ENCODE measurements around the gene DLX5. TPM values are rescaled to one million over a fixed set of nuclear protein-coding genes. Genes with fewer than 3 reads are reported as not detected.

DLX5 gene
- total and polyA plus RNA-seq, 2 of the 4 experiments (the other 2 are of a cell fraction): not detected

DNA sequence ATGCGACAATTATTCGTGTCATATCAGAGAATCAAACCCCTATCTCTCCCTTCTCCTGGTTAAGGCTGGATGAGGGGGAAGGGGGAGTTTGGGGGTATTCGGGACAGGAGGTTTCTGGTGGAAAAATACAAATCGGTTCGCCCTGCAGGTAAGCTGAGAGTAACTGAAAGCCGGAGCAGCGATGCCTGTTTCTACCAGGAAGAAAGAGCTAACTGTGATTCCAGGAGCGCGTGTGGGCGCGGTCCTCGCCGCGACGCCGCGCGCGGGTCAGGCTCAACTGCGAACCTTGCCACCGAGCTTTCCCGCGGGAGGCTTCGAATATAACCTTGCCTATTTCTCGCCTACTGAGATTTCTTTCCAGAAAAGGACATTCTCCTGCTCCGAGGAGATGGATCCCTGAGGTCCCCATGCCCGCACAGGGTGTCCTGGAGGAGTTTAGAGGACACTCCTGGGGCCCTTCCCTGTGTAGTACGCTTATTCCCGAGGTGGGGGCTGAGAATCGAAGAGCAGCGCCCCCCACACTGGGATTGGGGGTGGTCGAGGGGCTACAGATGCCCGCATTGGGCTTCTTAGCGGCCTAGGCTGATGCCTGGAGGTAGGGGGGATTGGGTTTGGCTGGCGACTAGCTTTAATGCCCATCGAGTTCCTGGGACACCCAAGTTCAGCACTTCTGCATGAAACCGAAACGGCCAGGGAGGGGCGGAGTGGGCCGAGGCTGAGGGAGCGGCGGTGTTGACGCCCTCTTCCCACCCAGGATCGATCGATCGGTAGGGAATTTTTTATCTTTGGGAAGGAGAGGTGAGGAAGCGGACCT lies 32.2 kb downstream of the DLX5 start:
- peaks cover 50% of the 10 kb centered on the region for H3K27me3 ChIP-seq (ENCODE audit: control insufficient read depth, insufficient read depth, low read length)
- 11% methylated on average over 19 of the region's 47 CpGs; no CpG with 5 or more reads in 1 of the 2 experiments for WGBS, 2 experiments (ENCODE audit: extremely low coverage in 2 of 2, insufficient read length in 1 of 2)

More for the DNA sequence above, 32.2 kb downstream of the DLX5 start:
- POLR2A ChIA-PET (ENCODE audit: unreplicated experiment): interaction anchor here (0.6 kb wide), 2 partner anchors 23 to 209 kb away, joined by 4 read pairs; no protein-coding TSS in a partner anchor
- Histone ChIP-seq H3K18ac (ENCODE audit: low read depth, low read length) (no peak overlapping the region), H3K36me3 (ENCODE audit: control insufficient read depth, insufficient read depth, low read length) (no peaks in the 10 kb centered on the region), H3K23ac (ENCODE audit: low read depth, low read length) (no peak overlapping the region), H2BK15ac (ENCODE audit: low read depth, low read length) (no peak overlapping the region), H2AFZ (replicated peaks; ENCODE audit: low read length, poor library complexity) (no peak overlapping the region), H2AK9ac (replicated peaks; ENCODE audit: low read depth, low read length, poor library complexity) (no peak overlapping the region), H3K79me1 (ENCODE audit: low read depth in 1 of 2, low read length in 2 of 2) (no peaks in the 10 kb centered on the region), H3K4me2 (ENCODE audit: low read depth, low read length) (no peak overlapping the region), H3K9ac (ENCODE audit: low read depth, low read length) (no peak overlapping the region), H3K9me3 (ENCODE audit: control insufficient read depth, insufficient read depth, low read length) (peaks cover 11% of the 10 kb centered on the region), H3K4ac (ENCODE audit: low read depth, low read length) (no peak overlapping the region), H2BK5ac (ENCODE audit: low read depth, low read length, poor library complexity, severe bottlenecking) (no peak overlapping the region), H4K5ac (ENCODE audit: low read depth, low read length) (no peak overlapping the region), H2BK120ac (ENCODE audit: low read depth, low read length) (no peak overlapping the region), H2AK5ac (ENCODE audit: low read depth, low read length) (no peak overlapping the region), H3K4me1 (ENCODE audit: control insufficient read depth, insufficient read depth, low read length) (no peaks in the 10 kb centered on the region), H3K56ac (ENCODE audit: extremely low read depth, insufficient read depth, low read length) (no peak overlapping the region), H2BK20ac (ENCODE audit: low read depth, low read length) (no peak overlapping the region), H3K27ac (ENCODE audit: insufficient read depth, low read length) (no peak overlapping the region), H3K9me1 (ENCODE audit: insufficient read depth, low read length) (no peaks in the 10 kb centered on the region), H3K14ac (replicated peaks; ENCODE audit: low read depth, low read length) (no peak overlapping the region), H4K91ac (ENCODE audit: insufficient read depth, low read depth, low read length) (no peak overlapping the region), H3K4me3 (ENCODE audit: insufficient read depth, low read depth, low read length) (no peak overlapping the region), H4K20me1 (ENCODE audit: insufficient read depth, low read length) (no peaks in the 10 kb centered on the region), H4K8ac (ENCODE audit: low read depth in 2 of 2, low read length in 2 of 2) (no peak overlapping the region)
- DNase-seq (no peak), ATAC-seq (ENCODE audit: low read depth) (no peak)
- dilution Hi-C loops (cut with HindIII; ENCODE audit: low sequenced_read_pairs, unreplicated experiment) (no loop called here), intact Hi-C loops (cut with micrococcal nuclease) (no loop called here), in situ Hi-C loops (cut with MboI; ENCODE audit: low sequenced_read_pairs) (no loop called here)
- BruUV-seq (replicated peaks): no TSS peak
- CTCF ChIA-PET: interaction anchor here (0.6 to 1.4 kb wide), 2 partner anchors 35 to 1022 kb away, joined by 3 to 4 read pairs; no protein-coding TSS in a partner anchor
- TF ChIP-seq MAZ (IDR thresholded peaks at IDR 0.05; ENCODE audit: borderline replicate concordance, low read depth, low read length) (no peak), CHD1 (IDR thresholded peaks at IDR 0.05; ENCODE audit: low read depth, low read length) (no peak), POLR2A (IDR thresholded peaks at IDR 0.05; ENCODE audit: low read depth, low read length) (no peak), NFE2L2 (IDR thresholded peaks at IDR 0.05; ENCODE audit: low read depth, low read length) (no peak), MXI1 (IDR thresholded peaks at IDR 0.05; ENCODE audit: borderline replicate concordance, low read depth, low read length) (no peak), CEBPB (IDR thresholded peaks at IDR 0.05; ENCODE audit: low read depth, low read length) (no peak), RCOR1 (IDR thresholded peaks at IDR 0.05; ENCODE audit: insufficient replicate concordance, low read length) (no peak), FOS (IDR thresholded peaks at IDR 0.05; ENCODE audit: low read depth, low read length) (no peak)
- TF ChIP-seq, protein P1, sequence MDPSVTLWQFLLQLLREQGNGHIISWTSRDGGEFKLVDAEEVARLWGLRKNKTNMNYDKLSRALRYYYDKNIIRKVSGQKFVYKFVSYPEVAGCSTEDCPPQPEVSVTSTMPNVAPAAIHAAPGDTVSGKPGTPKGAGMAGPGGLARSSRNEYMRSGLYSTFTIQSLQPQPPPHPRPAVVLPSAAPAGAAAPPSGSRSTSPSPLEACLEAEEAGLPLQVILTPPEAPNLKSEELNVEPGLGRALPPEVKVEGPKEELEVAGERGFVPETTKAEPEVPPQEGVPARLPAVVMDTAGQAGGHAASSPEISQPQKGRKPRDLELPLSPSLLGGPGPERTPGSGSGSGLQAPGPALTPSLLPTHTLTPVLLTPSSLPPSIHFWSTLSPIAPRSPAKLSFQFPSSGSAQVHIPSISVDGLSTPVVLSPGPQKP (IDR thresholded peaks at IDR 0.05; ENCODE audit: borderline replicate concordance, low read depth, low read length): no peak
- TF ChIP-seq, protein P2, sequence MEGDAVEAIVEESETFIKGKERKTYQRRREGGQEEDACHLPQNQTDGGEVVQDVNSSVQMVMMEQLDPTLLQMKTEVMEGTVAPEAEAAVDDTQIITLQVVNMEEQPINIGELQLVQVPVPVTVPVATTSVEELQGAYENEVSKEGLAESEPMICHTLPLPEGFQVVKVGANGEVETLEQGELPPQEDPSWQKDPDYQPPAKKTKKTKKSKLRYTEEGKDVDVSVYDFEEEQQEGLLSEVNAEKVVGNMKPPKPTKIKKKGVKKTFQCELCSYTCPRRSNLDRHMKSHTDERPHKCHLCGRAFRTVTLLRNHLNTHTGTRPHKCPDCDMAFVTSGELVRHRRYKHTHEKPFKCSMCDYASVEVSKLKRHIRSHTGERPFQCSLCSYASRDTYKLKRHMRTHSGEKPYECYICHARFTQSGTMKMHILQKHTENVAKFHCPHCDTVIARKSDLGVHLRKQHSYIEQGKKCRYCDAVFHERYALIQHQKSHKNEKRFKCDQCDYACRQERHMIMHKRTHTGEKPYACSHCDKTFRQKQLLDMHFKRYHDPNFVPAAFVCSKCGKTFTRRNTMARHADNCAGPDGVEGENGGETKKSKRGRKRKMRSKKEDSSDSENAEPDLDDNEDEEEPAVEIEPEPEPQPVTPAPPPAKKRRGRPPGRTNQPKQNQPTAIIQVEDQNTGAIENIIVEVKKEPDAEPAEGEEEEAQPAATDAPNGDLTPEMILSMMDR (conservative IDR thresholded peaks at IDR 0.05; ENCODE audit: low read depth, low read length): no peak
- TF ChIP-seq, protein P3, sequence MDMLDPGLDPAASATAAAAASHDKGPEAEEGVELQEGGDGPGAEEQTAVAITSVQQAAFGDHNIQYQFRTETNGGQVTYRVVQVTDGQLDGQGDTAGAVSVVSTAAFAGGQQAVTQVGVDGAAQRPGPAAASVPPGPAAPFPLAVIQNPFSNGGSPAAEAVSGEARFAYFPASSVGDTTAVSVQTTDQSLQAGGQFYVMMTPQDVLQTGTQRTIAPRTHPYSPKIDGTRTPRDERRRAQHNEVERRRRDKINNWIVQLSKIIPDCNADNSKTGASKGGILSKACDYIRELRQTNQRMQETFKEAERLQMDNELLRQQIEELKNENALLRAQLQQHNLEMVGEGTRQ (IDR thresholded peaks at IDR 0.05; ENCODE audit: low read depth, low read length): no peak

Measured in IMR-90 (cell line).